ENCODE data around the gene UQCR11. TPM values are rescaled to one million over a fixed set of nuclear protein-coding genes. Genes with fewer than 3 reads are reported as not detected.

The UQCR11 gene
- total RNA-seq, 2 experiments from 2014 or later: 231 TPM

GRCh38 chr19:1648459-1648849 lies 43.2 kb upstream of the UQCR11 start:
- H3K4me1 Mint-ChIP-seq (ENCODE audit: low read depth): peaks cover 24% of the 10 kb centered on the region
- H3K4me3 Mint-ChIP-seq: no peak overlapping the region
- ChIA-PET POLR2A (no interaction called here), CTCF (no interaction called here)
- intact Hi-C loops (cut with micrococcal nuclease): no loop called here
- H3K27me3 Mint-ChIP-seq: no peaks in the 10 kb centered on the region
- no peak for TF ChIP-seq CTCF (IDR thresholded peaks at IDR 0.05)
- DNase-seq (no peak), ATAC-seq (no peak)
- H3K27ac Mint-ChIP-seq: no peak overlapping the region
- peaks cover 25% of the 10 kb centered on the region for H3K36me3 Mint-ChIP-seq (ENCODE audit: low read depth)
- H3K9me3 Mint-ChIP-seq: no peaks in the 10 kb centered on the region

GRCh38 chr19:1647501-1648458 lies 42.5 kb upstream of the UQCR11 start:
- Mint-ChIP-seq H3K4me3 (no peak overlapping the region), H3K36me3 (ENCODE audit: low read depth) (peaks cover 25% of the 10 kb centered on the region), H3K27ac (no peak overlapping the region), H3K4me1 (ENCODE audit: low read depth) (peaks cover 21% of the 10 kb centered on the region), H3K27me3 (no peaks in the 10 kb centered on the region), H3K9me3 (no peaks in the 10 kb centered on the region)
- ChIA-PET POLR2A (no interaction called here), CTCF (no interaction called here)
- DNase-seq: no peak
- ATAC-seq: no peak
- no peak for TF ChIP-seq CTCF (IDR thresholded peaks at IDR 0.05)
- intact Hi-C loops (cut with micrococcal nuclease): no loop called here

GRCh38 chr19:1646659-1647453 lies 41.6 kb upstream of the UQCR11 start:
- ATAC-seq (no peak), DNase-seq (no peak)
- H3K27me3 Mint-ChIP-seq: no peaks in the 10 kb centered on the region
- peaks cover 21% of the 10 kb centered on the region for H3K4me1 Mint-ChIP-seq (ENCODE audit: low read depth)
- H3K4me3 Mint-ChIP-seq: no peak overlapping the region
- intact Hi-C loops (cut with micrococcal nuclease): no loop called here
- no peaks in the 10 kb centered on the region for H3K9me3 Mint-ChIP-seq
- TF ChIP-seq CTCF (IDR thresholded peaks at IDR 0.05): no peak
- ChIA-PET CTCF (no interaction called here), POLR2A (no interaction called here)
- H3K36me3 Mint-ChIP-seq (ENCODE audit: low read depth): peaks cover 28% of the 10 kb centered on the region
- H3K27ac Mint-ChIP-seq: no peak overlapping the region

GRCh38 chr19:1646149-1646548 lies 40.9 kb upstream of the UQCR11 start:
- ATAC-seq: no peak
- no peak for TF ChIP-seq CTCF (IDR thresholded peaks at IDR 0.05)
- CTCF ChIA-PET: no interaction called here
- H3K9me3 Mint-ChIP-seq: no peaks in the 10 kb centered on the region
- no peak overlapping the region for H3K4me3 Mint-ChIP-seq
- no peak for DNase-seq
- peaks cover 21% of the 10 kb centered on the region for H3K4me1 Mint-ChIP-seq (ENCODE audit: low read depth)
- no peaks in the 10 kb centered on the region for H3K27me3 Mint-ChIP-seq
- POLR2A ChIA-PET: no interaction called here
- no peak overlapping the region for H3K27ac Mint-ChIP-seq
- intact Hi-C loops (cut with micrococcal nuclease): no loop called here
- H3K36me3 Mint-ChIP-seq (ENCODE audit: low read depth): peaks cover 27% of the 10 kb centered on the region

GRCh38 chr19:1645299-1645698 lies 40.0 kb upstream of the UQCR11 start:
- peaks cover 13% of the 10 kb centered on the region for H3K4me1 Mint-ChIP-seq (ENCODE audit: low read depth)
- H3K27me3 Mint-ChIP-seq: no peaks in the 10 kb centered on the region
- no peak overlapping the region for H3K27ac Mint-ChIP-seq
- DNase-seq (no peak), ATAC-seq (no peak)
- POLR2A ChIA-PET: interaction anchor here (0.7 kb wide), 1 partner anchor 471 kb away, joined by 3 read pairs; no protein-coding TSS in a partner anchor
- intact Hi-C loops (cut with micrococcal nuclease): no loop called here
- no peak for TF ChIP-seq CTCF (IDR thresholded peaks at IDR 0.05)
- H3K36me3 Mint-ChIP-seq (ENCODE audit: low read depth): peaks cover 22% of the 10 kb centered on the region
- H3K9me3 Mint-ChIP-seq: no peaks in the 10 kb centered on the region
- no peak overlapping the region for H3K4me3 Mint-ChIP-seq
- CTCF ChIA-PET: no interaction called here

Measured in activated CD8-positive, alpha-beta T cell treated with anti-CD3 and anti-CD28 coated beads for 36 hours (primary cell).